HPDE6-E6E7 (cell line): Measurements from ENCODE around the gene NPSR1.
"Not testable (repeated sequence)": the region's sequence is repeated elsewhere in the genome, so short reads cannot be mapped to it uniquely, and the experiment has no call there.

Experiments
- DNase-seq: peaks from one replicate; pipeline ENCODE4 v3.0.0; 2011; ENCODE audit warnings: missing footprints; ENCODE audit errors: extremely low spot score

NPSR1 gene

DNA sequence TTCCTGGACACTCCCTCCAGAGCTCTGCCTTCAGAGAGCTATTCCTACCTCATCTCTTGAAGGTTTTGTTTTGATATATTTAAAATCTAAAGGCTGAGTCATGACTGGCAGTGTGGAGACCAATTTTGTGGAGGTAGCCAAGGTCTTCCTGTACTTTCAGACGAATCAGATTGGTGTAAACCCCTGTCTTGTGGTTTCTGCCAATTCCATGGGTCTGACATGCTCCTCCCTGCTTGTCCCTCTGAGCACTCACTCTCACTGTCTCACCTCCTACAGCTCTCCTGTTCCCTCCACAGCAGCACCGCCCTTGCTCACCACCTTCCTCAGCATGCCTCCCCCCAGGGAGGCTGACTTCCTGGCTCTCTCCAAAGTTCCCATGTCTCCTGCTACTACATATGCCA lies 179.8 kb downstream of the NPSR1 start:
- DNase-seq, result no peak

DNA sequence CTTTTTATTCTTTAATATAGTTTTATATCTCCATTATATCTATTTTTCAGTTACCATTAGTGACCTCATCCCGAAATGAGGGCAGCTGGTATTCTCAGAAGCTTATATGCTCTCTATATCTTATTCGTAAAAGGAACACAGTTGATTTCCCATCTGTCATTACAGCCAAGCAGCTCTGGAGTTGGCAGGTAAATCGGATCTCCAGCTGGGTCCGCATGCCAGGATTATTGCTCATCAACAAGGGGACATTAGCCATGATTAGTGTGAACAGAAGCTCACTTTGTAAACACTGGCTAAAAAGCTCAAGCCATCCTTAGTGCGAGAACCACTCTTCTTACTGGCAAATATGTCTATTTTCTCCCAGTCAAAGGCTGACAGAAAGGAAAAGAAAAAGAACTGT lies 180.3 kb downstream of the NPSR1 start:
- no peak for DNase-seq

DNA sequence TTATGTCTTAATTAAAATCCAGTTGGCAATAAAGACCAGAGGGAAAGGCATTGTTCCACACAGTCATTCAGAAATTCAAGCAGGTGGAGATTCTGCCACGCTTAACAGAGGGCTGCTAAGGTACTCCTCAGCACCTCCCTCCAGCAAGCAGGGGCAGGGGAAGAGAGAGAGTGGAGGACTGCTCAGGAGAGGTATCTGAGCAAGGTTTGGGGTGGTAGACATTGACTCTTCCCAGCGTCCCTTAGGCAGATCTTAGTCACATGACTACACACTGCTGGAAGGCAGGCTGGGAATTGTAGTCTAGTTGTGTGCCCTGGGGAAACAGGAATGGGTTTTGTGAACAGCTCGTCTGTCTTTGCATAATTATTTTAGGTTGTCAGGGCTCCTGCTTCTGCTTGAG lies 181.6 kb downstream of the NPSR1 start:
- no peak for DNase-seq

DNA sequence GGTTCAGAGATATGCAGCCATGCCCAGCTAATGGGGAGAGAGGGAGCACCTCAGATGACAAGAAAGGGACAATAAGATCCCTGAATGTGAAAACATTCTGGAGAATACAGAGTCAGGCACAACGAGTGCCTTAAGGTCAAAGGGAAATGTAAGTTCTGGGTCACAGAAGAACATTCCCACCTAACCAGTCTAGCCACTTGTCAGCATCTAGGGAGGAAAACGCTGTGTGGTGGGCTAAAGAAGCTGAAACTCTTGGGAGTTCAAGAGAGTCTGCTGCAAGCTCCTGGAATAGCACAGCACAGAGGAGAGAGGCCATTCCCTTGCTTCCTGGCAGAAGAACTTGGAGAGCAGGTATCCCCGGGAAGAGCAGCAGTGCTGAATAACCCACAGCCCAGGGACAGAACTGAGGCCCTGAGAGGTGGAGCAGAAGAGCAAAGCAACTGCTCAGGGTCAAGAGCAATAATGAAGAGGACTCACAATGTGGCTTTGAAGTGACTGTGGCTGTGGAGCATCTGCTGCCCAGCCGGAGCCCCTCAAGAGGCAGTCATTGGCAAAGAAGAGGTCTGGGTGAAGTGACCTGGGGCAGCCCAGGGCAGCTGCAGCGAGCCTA lies 182.3 kb downstream of the NPSR1 start:
- DNase-seq, result no peak

DNA sequence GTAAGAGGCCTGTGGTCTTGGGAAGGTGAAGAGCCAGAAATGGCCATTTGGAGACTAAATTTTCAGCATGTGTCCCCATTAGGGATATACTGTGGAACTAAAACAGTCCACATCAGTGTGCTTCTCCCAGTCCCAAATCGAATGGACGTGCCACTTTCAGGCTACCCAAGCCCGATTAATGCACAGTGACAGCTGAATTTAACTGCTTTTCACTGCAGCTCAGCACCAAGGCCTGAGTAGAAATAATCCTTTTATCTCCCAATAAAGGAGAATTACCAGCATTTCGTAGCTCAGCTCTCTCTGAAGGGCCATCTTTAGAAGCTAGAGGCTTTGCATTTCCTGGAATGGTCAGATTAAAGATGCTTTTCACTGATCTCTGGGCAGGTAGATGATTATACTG lies 183.3 kb downstream of the NPSR1 start:
- DNase-seq, result no peak

DNA sequence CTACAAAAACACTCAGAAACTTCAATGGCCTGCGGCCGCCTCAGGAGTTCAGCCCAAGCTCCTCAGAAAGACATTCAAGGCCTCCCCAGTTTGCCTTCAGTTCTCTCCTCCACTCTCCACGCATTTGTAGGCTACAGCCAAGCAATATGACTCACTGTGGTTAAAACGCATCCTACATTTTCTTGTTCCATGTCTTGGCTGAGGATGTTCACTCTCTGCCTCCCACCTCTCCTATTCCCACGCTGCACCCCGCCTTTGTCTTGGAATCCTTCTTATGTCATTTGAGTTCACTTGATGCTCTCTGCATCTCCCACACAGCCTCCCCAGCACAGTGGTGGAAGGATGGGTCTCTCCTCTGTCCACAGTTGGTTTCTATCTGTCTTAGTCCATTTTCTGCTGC lies 184.8 kb downstream of the NPSR1 start:
- DNase-seq, result no peak

DNA sequence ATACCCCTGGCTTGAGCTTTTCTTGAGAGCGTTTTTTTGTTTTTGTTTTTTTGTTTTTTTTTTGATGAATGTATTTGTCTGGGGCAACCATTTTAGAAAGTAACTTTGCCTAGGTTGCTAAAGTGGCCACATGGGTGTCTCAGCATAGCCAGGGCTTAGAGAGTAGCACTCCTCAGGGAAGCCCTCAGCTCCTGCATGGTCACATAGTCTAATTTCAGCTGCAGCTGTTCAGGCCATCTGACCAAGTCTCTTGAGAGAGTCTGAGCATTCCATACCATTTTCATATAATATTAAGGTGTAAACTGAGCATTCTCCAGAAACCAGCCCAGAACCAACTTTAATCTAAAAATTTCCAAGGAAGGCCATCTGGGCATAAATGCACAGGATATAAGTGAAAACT lies 186.4 kb downstream of the NPSR1 start:
- no peak for DNase-seq

DNA sequence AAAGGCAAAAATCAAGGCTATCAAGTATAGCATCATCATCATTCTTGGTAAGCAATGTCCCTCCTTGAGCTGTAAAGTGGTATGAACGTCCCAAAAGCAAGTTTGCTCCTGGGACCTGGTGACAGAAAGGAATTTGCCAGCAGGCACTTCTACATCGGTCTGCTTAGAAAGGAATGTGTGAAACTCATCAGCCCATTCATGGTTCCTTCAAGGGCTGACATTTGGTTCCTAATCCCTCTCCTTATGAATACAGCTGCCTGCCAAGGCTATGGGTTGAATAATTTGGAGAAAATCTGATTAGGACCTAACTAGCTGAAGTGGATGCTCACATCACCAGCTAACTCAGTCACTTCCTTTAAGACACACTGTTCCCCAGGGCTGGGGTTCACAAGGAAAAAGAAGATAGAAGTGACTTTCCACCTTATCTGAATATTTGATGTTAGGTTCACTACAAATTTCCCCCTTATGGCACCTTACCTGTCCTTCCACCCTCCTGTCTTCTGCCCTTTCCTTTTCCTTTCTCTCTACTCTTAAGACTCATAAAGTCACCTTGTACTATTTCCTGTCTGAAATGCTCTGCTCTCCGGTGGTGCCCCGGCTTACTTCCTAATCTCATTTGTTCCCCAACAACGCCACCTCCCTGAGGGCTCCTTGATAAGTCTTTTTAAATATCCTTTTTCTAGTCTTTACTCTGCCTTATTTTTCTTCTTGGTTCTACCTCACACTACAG lies 187.1 kb downstream of the NPSR1 start:
- DNase-seq, result no peak

DNA sequence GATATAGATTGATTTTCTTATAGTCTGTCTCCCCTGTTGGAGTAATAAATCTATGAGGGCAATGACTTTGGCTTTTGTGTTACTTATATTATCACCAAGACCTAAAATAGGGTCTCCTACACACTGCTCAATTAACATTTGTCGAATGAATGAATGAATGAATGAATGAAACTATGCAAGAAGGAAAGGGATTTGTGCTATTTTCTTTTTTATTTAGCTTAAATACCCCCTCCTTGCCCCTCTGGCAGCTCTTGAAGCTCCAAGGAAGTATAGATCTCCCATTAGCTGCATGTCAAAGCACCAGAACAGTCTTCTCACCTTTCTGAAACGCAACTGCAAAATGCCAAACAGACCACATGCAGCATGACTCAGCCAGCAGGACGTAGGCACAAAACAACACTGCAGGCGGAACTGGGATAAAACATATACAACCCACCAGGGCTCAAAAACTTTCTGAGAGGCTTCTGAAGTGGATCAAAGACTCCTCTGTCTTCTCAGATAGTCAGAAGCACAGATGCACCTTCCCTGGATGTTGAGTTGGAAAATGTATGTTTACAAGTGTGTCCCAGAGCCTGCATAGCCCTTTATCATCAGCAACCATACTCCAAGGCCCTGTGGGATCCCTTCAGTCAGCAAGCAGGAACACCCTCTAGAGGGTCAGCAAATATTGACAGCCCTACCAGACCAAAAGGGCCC lies 187.8 kb downstream of the NPSR1 start:
- DNase-seq, result no peak

DNA sequence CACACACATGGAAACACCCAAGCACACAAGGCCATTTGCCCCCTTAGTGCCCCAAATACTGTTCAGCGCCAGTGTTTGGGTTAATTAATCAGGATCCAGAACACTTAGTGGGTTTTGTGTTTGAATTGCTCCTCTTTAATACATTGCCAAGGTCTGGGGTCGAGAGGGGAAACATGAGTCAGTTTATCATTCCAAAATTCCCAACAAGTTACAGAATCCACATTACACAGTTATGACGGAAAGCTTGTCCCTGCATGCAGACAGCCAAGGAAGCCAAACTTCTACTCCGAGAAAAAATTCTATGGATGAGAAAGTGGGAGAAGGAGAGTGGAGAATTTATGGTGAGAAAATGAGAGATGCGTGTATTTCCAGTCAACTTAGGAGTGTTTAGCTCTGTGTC lies 189.0 kb downstream of the NPSR1 start:
- DNase-seq, result no peak

DNA sequence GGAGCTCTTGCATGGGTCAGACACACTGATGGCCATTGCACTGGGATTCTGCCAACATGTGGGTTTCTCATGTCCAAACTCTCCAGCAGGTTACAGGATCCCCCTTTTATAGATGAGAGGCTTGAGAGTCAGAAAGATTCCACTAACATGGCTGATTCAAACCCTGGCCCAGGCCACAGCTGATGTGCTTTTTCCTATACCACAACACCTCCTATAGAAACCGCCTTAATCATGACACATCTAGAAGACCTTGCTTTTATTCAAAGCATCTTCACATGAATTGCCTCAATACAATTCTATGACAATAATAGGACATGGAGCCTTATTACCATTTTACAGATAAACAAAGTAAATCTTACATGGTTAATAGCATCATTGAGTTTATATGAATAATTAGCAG lies 190.7 kb downstream of the NPSR1 start:
- DNase-seq, result no peak

DNA sequence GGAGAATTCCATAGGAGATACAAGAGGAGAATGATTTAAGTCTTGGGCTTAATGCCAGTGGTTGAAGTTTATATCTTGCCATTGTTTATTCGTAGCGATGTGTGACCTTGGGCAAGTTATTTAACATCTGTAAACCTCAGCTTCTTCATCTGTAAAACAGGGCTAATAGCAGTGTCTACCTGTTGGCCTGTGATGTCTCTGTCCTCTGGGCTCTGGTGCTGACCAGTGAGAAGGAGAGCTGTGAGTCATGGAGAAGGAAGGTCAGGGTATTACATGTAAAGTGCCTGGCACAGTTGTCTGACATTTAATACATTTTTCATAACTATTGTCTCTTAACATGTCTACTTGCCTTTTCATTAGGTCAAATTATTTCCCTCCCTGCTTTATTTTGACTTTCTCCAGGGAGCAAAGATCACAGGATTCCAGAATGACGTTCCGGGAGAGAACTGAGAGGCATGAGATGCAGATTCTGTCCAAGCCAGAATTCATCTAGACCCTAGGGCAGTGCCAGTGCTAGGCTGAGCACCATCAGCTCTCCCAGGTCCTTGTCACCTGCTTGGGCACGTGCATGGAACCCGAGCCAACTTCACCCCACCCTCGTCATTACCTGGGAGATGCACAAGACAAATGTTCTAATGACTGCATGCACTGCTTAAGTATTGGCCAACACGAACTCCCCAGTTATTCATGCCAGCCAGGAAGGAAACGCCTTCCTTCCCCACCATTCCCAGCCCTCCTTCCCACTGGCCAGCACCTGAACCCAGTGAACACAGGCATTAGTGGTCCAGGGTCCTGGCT lies 191.3 kb downstream of the NPSR1 start:
- no peak for DNase-seq

DNA sequence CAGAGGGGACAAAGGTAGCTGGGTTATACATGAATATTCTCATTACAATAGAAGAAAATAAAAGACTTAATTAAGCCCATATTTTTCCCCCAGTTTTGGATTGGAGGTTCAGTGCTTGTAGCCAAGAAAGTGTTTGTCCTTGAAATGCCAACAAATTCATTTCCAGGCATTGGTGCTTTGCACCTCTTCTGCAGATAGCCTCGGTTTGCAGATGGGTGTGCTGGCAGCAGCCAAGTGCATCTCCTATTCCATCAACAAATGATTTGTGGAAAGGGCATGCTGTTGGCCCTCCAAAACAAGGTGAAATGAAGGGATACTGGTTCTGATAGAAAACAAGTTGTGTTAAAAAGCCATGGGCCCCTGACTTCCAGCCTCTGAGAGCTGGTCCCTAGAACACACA lies 192.0 kb downstream of the NPSR1 start:
- DNase-seq, result no peak

DNA sequence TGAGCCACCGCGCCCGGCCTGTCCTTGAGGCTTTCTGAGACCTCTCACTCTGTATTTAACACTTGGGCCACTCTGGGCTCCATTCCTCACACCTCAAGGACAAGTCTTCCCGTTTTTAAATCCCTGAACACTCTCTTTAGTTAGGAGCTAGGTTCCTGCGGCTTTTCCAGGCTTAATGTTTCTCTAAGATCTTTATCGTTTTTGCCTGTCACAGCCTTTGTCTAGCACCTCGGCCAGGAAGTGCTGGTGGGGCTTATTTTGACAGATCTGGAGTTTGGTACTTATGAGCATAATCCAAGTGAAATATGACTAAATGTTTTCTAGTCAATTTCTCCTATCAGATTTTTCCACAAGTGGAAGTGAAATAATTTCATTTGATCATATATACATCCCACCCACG lies 192.7 kb downstream of the NPSR1 start:
- DNase-seq, result no peak

DNA sequence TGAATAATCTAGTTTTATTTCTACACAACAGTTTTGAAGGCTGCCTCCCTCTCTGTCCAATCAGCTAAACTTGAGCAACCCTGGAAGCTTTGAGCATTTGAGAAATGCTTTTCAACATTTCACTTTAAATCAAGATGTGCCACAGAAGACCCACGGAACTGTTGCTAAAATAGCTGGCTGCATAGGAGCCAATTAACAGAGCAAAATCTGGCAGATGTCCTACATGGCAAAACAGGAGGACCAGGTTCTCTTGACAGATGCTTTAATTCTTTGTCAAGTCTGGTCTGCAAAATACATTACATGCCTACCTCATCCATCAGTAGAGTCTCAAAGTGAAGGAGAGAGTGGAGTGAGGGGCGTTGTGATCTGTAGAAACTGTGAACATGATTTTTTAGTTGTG lies 193.4 kb downstream of the NPSR1 start:
- DNase-seq, result no peak

DNA sequence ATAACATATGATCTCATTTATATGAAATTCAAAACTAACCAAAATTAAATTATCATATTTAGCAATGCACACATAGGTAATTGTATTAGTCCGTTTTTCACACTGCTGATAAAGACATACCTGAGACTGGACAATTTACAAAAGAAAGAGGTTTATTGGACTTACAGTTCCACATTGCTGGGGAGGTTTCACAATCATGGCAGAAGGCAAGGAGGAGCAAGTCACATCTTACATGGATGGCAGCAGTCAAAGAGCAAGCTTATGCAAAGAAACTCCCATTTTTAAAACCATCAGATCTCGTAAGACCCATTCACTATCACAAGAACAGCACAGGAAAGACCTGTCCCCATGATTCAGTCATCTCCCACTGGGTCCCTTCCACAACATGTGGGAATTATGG lies 200.4 kb downstream of the NPSR1 start:
- not testable (repeated sequence) for DNase-seq

DNA sequence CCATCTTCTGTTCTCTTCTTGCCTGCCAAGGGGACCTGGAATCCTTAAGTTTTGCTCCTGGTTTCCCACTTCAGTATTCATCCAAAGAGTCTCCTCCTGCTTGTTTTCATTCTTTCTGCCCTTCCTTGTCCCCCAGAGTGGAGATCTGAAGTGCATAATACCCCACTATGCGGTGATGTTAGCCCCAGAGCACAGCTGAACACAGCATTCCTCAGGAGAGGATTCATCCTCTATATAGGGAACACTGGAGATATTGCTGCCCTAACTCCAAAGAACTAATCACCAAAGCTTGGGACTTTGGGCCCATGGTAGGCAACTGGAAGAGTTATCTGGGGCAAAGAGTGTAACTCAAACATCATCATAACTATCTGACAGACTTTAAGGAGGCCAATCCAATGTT lies 201.3 kb downstream of the NPSR1 start:
- DNase-seq, result not testable (repeated sequence)

DNA sequence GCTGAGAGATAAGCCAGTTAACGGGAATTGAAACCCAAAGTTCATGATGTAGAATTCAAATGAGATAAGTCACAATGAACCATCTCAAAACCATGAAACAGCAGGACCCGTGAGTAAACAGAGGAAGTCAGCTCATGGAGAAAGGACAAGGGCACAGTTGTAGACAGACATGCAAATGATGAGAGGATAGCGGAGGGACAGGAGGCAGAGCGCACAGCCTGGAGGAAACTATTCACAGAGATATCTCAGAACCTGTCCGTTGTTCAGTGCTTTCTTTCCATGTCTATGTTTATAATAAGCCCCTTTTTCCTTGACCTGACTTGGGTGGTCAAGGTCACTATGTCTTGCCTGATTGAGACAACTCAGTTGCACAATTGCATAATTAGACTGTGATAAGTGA lies 208.2 kb downstream of the NPSR1 start:
- DNase-seq, result not testable (repeated sequence)

DNA sequence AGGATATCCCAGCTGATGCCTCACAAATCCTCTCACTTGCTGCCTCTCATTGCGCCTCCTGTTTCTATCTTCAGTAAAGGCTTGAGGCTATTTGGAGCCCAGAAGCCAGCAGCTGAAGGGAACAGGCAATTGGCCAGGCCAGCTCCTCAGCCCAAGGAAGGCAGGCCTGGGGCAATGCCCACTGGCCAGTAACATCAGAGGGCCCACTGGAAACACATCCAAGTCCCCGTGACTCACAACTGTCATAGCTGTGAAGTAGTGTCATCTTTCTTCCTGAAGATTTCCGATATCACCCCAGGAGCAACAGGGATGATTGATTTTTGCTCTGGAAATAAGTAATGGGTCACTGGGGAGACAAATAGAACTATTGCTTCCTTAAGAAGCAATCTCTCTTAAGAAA lies 209.3 kb downstream of the NPSR1 start:
- DNase-seq, result not testable (repeated sequence)

DNA sequence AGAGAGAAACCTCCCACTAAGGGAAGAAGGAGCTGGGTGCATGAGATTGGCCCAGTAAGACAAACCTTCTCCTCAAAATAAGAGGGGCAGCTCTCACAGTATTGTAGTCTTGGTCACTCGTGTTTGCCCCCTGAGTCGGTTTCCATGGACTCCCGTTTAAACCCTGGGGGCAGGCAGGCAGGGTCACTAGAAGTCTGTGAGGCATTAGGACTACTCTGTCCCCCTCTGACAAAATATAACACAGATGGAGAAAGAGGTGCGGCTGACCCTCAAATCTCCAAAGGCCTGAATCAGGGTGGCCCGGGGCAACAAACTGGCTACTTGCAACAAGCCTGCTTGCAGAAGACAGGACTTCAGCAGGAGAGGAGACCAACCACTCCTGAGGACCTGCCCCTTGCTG lies 210.6 kb downstream of the NPSR1 start:
- not testable (repeated sequence) for DNase-seq

DNA sequence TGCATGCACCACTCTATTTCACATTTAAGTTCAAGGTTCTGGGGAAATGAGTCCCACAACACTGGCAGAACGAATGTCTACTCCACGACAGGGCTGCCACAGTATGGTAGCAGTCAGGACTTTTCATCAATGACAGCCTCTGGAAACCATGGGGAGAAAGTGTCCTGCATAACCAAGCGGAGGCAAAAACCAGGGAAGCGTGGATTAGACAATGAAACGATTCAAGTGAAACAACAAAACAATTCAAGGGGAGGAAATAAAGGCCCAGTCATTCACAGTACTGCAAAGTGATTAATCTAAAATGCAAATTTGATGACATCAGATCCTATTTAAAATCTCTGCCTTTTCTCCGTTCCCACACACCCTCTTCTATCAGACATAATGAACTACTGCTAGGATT lies 211.0 kb downstream of the NPSR1 start:
- no peak for DNase-seq

DNA sequence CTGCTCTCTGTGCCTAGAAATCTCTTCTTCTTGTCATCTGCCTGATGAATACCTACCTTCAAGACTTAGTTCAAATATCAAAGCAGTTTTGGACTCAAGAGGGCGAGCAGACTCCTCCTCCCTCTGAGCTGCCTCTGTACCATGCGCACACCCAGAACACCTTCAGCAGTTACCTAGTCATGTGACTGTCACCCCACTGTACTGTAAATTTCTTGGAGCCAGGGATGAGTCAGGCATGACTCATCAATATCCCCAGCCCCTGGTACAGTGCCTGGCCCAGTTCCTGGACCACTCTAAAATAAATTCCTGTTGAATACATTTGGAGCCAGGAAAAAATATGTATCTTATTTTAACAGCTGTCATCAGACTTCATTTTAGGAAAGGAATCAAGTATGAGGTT lies 212.0 kb downstream of the NPSR1 start:
- not testable (repeated sequence) for DNase-seq
